ENCODE data around the gene TCF12.

TCF12 gene

GRCh38 chr15:57307527-57308169 lies 389.2 kb downstream of the TCF12 start:
- DNase-seq, result no peak

GRCh38 chr15:57308170-57308545 lies 389.7 kb downstream of the TCF12 start:
- DNase-seq, result no peak

DNA sequence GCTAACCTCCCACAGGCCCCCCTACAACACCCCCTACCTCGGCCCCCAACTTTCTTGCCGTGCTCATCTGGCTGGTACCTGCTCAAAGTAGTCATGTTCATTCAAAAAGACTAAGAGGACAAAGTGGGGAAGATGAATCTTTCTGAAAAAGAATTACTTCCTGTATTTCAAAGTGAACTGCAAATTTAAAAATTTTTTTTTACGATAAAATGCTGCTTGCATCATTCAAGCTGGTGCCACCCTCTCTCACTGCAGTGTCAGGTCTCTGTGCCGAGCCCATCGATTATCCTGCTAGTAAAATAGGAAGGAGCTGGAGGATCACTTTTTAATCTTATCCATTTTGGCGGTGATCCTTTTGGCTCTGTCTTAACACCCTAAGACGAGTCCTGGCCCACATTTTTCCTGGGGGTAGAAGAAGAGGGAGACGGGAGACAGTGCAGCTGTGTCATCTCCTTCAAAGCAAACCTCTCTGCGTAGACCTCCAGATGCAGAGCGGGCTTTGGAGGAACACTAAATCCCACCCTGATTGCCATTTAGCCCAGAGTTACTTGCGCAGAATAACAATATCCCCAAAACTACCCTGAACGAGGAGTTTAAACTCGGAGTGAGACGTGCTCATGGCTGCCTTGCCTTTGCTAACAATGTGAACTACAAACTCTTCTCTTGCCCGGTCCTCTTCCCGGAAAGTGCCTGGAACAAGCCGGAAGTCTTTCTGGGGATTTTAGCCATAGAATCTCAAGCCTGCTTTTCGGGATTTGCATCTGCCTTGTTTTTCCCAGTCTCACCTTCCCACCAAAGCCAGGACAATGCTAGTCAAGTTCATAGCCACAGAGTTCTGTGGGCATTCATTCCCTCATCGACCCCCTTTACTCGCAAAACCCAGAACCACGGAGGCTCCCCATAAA lies 391.7 kb downstream of the TCF12 start:
- DNase-seq, result no peak

DNA sequence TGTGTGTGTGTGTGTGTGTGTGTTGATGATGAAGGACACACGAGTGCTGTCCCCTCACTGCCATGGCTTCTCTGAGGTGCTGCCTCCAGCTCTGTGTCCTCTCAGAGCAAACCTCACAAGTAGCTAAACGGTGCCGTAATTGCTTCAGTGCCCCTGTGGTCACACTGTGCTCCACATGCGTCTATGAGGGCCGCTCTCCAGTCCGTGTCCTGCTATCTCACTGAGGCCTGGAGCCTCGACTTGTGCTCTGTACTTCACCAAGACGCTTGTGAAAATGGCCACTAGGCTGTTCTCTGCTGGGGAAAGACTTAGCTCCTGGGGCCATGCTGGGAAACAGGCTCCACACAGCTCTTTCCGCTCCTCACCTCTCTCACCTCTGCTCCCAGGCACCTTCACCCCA lies 392.4 kb downstream of the TCF12 start:
- no peak for DNase-seq

- no peak for DNase-seq
Measured at GRCh38 chr15:57312006-57312317, 393.5 kb downstream of the TCF12 start.

DNA sequence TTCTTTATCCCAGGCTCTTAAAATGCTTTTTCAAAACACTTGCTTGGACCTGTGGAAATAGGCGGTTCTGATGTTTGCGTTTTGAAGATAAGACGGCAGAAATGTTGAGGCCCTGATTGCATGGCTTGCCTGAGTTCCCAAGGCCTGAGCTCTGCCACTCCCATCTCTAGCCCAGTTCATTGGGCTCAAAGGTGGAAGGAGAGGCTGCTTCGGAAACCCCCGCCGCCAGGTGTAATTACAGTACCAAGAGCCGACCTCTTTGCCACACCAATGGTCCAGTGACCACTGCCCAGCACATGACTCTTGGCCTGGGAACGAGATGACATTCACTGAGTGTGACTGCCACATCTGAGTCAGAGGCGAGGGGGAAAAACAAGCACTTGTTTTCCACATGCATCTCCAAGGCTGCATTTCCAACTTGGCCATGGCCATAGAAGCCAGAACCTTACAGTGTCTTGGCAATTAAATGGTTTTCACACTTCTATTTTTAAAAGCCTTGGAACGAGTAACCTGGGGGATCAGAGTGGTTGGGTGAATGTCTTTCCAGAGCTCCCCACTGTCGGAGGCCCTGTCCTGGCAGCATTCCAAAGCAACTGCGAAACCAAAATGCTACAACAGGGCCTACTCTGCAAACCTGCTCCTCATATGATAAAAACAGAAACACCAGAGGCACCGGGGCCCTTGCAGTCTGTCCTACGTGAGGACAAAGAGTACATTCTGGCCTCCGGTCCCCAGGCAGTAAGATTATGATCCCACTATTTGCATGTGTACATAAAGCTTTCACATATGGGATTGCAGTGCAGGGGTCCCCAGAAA lies 394.1 kb downstream of the TCF12 start:
- no peak for DNase-seq

DNA sequence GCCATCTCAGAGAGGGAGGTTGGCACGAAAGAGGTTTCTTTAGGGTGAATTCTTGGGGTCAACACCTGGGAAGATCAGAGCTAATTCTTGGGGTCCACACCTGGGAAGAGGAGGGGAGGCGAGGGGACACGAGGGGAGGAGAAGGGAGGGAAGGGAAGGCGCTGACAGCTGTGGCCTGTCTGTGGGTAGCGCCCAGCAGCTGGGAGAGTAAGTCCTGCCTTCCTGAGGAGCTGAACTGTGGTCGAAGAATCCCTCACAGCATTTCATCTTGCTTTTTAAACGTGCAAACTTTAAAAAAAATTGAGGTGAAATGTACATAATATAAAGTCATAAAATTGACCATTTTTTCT lies 394.7 kb downstream of the TCF12 start:
- no peak for DNase-seq

- DNase-seq, result no peak
Measured at GRCh38 chr15:57314221-57314620, 395.8 kb downstream of the TCF12 start.

DNA sequence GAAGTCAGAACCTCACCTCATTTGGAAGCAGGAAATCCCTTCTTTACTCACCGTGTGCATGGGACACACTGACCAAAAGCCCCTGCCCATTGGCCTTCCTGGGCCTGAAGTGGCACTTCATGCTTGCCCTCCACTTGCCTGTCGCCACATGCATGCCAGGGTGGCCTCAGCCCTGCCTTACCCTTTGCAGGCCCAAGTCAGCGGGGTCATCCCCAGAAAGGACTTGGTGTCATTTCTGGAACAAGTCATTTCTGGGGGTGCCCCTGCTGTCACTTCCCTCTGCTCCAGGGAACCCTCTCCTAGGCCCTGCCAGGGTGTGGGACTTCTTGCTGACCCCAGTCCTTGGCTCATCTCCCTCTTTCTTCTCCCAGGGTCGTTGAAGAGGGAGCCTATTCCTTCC lies 398.0 kb downstream of the TCF12 start:
- no peak for DNase-seq

GRCh38 chr15:57319226-57319918 lies 400.9 kb downstream of the TCF12 start:
- DNase-seq, result no peak

DNA sequence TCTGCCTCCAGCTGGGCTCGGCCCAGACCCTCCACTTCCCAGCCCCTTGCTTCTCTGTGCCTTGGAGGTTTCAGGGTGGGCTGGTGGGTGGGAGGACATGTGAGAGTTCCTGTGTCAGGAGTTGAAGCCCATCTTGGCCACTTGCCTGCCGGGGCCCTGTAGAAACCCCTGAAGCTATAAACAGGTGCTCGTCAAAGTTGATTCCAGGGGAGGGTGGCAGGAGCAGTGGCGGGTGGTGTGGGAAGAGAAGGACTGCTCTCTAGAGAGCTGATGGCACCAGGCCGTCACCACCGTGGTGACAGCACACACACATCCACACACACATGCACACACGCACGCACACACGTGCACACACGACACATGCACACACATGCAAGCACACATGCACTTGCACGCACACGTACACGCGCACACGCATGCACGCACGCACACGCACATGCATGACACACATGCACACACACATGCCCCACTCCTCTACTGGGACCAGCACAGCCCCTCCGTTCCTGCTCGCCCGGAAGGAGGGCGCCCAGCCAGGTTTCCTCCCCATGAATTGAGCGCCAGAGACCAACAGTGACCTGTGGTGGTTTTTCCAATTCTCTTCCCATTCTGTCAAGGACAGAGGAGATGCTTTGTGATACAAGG lies 401.6 kb downstream of the TCF12 start:
- DNase-seq, result no peak

GRCh38 chr15:57320631-57321220 lies 402.3 kb downstream of the TCF12 start:
- DNase-seq, result no peak

- no peak for DNase-seq
Measured at GRCh38 chr15:57321485-57321884, 403.0 kb downstream of the TCF12 start.

DNA sequence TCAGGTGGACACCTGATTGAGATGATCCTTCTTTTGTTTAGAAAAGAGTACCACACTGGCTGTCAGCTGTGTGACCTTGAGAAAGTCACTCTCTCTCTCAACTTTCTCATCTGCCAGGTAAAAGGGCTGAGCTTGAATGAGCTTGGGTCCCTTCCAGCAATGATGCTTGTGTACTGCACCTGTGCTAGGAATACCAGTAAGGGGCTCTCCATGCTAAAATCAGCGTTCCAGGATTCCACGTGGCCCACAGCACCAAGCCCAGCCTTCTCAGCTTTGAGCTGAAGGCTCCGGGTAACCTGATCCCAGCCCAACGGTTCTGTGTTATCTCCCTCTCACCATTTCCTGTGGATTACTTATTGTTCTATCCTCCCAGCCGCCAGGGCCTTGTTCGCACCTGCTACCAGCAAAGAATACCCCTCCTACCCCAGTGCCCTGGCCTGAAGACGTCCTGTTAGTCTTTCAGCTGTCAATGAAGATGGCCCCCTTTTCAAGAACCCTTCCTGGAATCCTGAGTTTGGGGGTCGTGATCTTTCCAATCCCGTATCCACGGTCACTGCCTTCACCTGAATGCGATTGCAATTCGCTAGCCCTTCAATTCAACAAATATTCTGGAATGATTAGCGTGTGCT lies 403.6 kb downstream of the TCF12 start:
- DNase-seq, result no peak

- no peak for DNase-seq
Measured at GRCh38 chr15:57322602-57323250, 404.3 kb downstream of the TCF12 start.

DNA sequence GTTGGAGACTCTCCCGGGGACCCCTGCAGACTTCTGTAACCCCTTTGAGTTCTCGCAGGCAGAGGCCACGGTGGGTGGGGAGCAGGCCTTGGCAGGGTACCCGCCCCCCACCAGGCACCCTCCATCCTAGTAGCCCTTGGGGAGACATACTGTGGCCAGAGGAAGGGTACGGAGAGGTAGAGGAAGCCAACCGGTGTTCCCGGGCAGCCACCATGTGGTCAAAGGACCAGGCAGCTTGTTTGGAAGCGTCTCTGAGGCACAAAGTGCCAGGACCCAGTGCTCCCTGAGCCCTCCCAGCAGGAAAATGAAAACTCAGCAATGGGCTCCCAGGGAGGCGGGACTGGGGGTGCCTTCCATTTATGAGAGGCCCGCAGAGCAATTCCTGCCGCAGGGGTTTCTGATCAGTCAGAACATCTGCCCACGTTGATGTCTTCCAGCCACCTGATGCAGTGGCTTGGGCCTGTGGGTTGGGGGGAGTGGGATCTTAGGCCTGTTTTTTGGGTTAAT lies 404.9 kb downstream of the TCF12 start:
- no peak for DNase-seq

DNA sequence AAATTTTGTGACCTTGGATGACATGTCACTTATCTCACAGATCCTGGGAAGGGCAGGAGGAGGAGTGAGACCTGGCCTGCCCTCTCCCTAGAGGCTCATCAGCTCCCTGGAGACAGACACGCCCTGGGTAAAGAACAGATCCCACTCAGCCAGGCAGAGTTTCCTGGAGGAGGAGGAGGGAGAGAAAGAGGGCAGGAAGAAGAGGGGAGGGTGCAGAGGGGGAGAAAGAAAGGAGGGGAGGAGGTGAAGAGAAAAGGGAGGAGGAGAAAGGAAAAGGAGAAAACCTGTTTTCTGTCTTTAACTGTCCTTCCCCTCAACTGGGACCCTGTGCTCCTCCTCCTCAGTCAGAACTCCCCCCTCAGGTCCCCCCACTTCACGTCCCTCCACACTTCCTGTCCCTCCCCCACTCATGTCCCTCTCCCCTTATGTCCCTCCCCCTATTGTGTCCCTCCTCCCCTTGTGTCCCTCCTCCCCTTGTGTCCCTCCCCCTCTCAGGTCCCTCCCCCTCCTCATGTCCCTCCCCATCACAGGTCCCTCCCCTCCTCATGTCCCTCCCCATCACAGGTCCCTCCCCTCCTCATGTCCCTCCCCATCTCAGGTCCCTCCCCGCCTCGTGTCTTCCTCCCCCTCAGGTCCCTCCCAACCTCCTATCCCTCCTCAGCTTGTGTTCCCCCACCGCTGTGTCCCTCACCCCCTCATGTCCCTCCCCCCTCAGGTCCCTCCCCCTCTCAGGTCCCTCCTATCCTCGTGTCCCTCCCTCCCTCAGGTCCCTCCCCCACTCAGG lies 405.6 kb downstream of the TCF12 start:
- peak in 1 of 2 experiments; percentile 19 for DNase-seq

DNA sequence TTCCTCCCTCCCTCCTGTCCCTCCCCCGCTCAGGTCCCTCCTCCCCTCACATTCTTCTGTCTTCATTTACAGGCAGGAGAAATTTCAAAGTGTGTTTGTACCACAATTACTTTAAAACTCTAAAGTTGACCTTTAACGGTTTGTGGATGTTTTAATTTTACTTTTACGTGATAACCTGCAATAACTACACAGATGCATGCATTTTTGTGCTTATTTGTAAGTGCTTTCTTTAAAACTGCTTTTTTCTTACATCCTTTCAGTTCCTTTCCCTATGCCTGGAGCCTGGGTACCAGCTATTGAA lies 406.1 kb downstream of the TCF12 start:
- DNase-seq, result no peak

GRCh38 chr15:57324944-57325679 lies 406.7 kb downstream of the TCF12 start:
- DNase-seq, result no peak

DNA sequence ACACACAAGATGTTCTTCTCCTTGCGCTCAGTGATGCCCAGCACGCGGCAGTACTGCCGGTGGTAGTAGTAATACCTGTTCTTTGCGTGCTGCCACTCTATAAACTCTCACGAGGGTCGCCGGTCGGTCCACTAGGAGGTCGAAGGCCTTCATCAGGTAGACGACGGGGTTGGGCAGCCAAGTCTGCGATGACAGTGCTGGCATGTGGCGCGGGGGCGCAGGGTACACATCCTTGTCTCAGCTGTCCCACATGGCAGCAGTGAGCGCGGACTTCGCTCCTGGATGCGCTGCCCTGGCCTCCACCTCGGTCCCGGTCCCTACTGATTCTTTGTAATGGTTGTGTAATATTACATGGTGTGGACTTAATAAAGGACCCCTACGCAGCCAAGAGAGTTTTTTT lies 407.8 kb downstream of the TCF12 start:
- DNase-seq, result no peak

Data from NCI-H1930 (cell line).